ENCODE data around the gene SH3TC2.

DNA sequence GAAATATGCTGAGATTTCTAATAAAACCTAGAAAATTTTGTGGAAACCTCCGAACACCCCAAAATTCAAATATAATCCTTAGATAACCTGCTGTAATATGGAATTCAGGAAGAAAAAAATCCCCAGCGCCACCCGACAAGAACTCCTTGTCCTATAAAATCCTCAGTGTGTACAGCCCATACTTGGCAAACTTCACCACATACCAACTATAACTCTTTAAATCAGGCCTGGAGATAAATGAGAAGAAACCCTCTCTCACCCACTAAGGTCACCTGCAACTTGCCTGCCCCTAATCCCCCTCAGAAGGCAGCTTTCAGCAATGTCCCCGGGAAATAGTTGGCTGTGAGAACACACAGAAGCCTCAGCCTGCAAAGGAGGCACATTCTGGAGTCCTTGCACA, 90.5 kb downstream of the SH3TC2 start:
- TF ChIP-seq, protein P1, sequence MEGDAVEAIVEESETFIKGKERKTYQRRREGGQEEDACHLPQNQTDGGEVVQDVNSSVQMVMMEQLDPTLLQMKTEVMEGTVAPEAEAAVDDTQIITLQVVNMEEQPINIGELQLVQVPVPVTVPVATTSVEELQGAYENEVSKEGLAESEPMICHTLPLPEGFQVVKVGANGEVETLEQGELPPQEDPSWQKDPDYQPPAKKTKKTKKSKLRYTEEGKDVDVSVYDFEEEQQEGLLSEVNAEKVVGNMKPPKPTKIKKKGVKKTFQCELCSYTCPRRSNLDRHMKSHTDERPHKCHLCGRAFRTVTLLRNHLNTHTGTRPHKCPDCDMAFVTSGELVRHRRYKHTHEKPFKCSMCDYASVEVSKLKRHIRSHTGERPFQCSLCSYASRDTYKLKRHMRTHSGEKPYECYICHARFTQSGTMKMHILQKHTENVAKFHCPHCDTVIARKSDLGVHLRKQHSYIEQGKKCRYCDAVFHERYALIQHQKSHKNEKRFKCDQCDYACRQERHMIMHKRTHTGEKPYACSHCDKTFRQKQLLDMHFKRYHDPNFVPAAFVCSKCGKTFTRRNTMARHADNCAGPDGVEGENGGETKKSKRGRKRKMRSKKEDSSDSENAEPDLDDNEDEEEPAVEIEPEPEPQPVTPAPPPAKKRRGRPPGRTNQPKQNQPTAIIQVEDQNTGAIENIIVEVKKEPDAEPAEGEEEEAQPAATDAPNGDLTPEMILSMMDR (IDR thresholded peaks at IDR 0.05) = no peak
- no peak for TF ChIP-seq POLR2A (IDR thresholded peaks at IDR 0.05)

All from esophagus squamous epithelium (tissue), 4 donors.